HG02938 (cell line): ENCODE measurements around the gene COL18A1.

Source experiments
- ATAC-seq: cut with Tn5 transposase; IDR thresholded peaks from one replicate; pipeline ENCODE4 v1.9.1; 2021; ENCODE audit warnings: mild to moderate bottlenecking, moderate library complexity; ENCODE audit not compliant: unreplicated experiment

COL18A1 gene

GRCh38 chr21:45475797-45476570 lies 71.0 kb downstream of the COL18A1 start:
- ATAC-seq = no peak

GRCh38 chr21:45476582-45476981 lies 71.6 kb downstream of the COL18A1 start:
- ATAC-seq = no peak

GRCh38 chr21:45477176-45478114 lies 72.5 kb downstream of the COL18A1 start:
- ATAC-seq = no peak

GRCh38 chr21:45478115-45478801 lies 73.3 kb downstream of the COL18A1 start:
- ATAC-seq = no peak

- ATAC-seq = no peak
Measured at GRCh38 chr21:45478816-45479669, 74.1 kb downstream of the COL18A1 start.

GRCh38 chr21:45479691-45480675 lies 75.0 kb downstream of the COL18A1 start:
- ATAC-seq = no peak

GRCh38 chr21:45480701-45481500 lies 75.9 kb downstream of the COL18A1 start:
- ATAC-seq = no peak

- no peak for ATAC-seq
Measured at GRCh38 chr21:45481566-45481965, 76.6 kb downstream of the COL18A1 start.

- no peak for ATAC-seq
Measured at GRCh38 chr21:45481977-45482898, 77.3 kb downstream of the COL18A1 start.

GRCh38 chr21:45482899-45483821 lies 78.2 kb downstream of the COL18A1 start:
- ATAC-seq = no peak

GRCh38 chr21:45484318-45484717 lies 79.4 kb downstream of the COL18A1 start:
- no peak for ATAC-seq

GRCh38 chr21:45485686-45486442 lies 80.9 kb downstream of the COL18A1 start:
- ATAC-seq = no peak

GRCh38 chr21:45486443-45487160 lies 81.6 kb downstream of the COL18A1 start:
- no peak for ATAC-seq

- ATAC-seq = no peak
Measured at GRCh38 chr21:45487161-45487806, 82.3 kb downstream of the COL18A1 start.
